Activated T-cell treated with anti-CD3 and anti-CD28 coated beads for 48 hours (primary cell): ENCODE measurements around the gene THAP7.

Experiments
- DNase-seq: peaks from one replicate; pipeline ENCODE4 v3.0.0-alpha.2; 2020; ENCODE audit warnings: low read depth

Gene THAP7

DNA sequence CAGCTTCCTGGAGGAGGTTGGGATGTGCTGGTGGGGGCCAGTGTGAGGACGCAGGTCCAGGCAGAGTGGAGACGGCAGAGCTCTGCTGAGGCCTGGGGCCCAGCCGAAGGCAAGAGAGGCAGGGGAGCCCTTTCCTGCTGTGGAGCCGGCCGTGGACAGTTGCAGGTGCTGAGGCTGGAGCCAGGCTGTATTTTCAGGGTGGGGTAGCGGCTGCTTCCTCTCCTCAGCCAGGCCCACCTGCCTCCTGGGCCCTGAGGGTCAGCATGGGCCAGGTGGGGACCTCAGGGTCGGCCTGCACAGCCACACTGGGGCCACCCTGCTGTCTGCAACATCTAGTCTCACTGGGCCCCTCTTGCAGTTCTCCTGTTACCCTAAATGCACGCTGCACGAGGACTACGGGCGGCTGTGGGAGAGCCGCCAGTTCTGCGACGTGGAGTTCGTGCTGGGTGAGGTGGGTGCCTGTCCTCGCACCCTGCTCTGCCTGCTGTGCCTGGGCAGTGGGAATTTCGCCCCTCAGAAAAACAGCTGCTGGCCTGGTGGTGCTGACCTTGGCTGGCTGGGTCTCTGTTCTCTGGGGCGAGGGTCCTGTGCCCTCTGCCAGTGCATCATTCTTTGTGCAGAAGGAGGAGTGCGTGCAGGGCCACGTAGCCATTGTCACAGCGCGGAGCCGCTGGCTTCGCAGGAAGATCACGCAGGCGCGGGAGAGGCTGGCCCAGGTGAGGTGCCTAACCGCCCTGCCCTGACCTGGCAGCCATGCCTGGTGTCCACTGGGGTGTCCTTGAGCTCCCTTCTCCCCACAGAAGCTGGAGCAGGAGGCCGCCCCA lies 8.4 kb downstream of the THAP7 start:
- DNase-seq, result no peak

DNA sequence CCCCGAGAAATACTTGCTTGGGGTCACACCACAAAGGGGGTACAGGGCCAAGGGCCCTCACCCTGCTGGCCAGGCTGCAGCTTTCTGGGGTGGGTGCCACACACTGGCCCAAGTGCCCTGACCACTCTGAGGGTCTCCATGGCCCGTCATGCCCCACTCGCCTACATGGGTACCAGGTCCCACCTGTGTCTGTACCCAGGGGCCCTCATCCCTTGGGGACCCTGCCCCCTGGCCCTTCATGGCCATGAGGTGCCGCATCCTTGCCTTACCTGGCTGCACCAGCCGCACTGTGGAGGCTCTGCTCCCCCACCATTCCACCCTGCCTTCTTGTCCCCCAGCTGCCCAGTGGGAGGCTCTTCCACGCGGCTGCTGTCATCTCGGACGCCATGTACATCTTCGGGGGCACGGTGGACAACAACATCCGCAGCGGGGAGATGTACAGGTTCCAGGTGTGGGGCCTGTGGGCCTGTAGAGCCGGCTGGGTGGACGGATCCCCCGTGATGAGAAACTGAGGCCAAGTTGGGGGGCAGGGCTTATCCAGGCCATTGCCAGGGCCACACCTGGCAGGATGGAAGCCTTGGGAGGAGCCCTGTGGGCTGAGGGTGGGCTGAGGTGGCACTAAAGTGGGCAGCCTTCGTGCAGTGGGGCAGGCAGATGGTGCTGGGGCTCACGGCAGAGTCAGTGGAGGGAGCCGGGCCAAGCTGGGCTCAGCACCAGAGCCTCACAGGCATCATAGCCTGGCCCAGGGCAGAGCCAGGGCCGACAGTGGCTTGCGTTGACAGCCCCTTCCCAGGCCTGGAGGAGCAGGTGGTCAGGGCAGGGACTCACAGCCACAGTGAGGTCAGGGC lies 9.2 kb downstream of the THAP7 start:
- DNase-seq, result no peak

GRCh38 chr22:20992056-20992442 lies 9.9 kb downstream of the THAP7 start:
- no peak for DNase-seq

GRCh38 chr22:20991252-20992055 lies 10.5 kb downstream of the THAP7 start:
- no peak for DNase-seq

DNA sequence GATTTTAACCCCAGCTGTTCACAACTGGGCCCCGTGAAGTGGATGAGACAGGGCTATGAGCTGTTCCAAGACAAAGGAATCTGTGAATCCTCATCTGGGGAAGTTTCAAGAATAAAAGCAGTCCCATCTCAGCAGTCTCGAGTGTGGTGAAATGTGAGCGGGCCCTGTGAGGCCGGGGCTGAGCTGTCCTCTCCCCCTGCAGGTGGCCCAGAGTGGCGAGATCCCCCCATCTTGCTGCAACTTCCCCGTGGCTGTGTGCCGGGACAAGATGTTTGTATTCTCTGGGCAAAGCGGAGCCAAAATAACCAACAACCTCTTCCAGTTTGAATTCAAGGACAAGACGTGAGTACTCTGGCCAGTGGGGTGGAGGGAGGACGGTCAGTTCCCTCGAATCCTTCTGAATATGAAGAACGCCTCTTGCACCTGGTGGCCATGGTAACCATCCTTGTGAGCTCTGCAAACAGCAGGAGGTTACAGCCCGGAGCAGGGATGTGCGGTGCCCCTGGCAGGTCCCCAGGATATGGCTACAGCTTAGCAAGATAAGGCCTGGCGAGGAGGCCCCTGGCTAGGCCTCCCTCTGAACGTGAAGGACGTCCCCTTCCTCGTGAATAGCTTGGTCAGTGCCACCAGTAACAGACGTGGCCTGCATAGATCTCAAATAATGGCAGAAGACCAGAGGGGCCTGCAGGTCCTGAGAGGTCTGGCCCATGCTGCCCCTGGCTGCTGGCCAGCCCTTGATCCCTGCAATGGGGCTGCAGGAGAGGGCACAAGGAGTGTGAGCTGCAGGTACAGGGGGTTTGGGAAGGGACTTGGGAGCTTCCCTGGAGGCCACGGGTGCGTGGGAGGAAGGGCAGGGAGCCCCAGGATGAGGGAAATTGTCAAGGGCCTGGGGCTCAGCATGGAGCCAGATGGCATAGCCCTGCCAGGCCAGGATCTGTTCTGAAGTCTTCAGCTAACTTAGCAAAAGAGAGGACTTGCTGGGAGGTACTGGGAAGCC lies 11.4 kb downstream of the THAP7 start:
- no peak for DNase-seq

DNA sequence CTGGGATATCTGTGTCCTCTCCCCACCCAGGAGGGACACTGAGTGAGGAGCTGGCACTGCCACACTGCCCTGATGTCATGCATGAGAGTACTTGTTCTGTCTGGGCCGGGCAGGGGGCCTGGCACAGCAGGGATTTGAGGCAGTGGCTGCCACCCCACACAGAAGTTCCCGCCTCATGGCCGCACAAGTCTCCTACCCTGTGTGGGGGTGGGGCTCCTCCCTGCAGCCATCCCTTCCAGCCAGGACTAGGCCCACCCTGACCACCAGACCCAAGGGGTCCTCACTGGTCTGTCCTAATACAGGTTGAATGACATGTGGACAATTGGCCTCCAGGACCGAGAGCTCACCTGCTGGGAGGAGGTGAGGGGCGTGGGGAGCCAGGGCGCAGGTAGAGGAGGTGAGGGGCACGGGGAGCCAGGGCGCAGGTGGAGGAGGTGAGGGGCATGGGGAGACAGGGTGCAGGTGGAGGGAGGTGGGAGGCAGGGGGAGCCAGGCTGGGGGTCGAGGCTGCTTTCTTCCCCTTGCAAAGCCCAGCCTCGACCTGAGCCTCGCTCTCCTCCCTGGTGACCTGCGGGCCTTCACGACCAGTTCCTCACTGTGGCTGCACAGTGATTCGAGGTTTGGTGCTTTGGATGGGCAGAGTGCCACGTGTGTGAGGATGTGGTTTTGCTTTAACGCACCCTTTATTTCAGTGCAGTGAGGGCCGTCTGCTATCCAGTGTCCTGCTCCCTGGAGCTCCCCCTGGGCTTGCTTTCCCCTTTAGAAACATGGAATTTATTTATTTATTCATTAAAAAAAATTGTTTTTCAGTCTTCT lies 12.4 kb downstream of the THAP7 start:
- DNase-seq, result no peak

DNA sequence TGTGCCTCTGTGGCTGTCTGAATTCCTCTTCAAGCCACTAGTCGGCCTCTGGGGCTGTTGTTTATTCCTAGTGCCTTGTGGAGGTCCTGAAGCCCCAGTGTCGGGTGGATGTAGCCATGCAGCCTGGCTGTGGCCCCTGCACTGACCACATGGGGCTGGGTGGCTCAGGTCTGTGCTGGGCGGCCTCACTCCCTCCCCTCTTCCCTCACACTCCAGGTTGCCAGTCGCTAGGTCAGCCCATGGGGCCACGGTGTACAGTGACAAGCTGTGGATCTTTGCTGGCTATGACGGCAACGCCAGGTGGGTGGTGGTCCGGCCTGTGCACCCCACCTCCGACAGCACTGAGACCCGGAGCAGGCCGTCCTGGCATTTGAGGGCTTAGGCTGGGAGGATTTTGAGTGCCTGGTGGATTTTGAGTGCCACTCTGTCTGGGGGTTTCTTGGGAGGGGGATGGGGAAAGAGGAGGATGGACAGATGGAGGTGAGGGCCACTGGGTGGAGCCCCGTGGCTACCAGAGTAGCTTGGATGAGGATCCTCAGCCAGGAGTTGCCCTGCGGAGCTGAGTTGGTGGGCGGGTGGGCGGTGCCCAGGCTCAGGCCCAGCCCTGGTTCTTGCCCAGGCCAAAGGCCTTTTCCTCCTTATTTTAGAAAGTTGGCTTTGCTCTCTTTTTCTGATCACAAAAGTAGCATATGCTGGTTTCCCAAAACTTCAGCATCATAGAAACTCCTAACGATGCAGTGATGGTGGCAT lies 13.2 kb downstream of the THAP7 start:
- DNase-seq, result no peak

DNA sequence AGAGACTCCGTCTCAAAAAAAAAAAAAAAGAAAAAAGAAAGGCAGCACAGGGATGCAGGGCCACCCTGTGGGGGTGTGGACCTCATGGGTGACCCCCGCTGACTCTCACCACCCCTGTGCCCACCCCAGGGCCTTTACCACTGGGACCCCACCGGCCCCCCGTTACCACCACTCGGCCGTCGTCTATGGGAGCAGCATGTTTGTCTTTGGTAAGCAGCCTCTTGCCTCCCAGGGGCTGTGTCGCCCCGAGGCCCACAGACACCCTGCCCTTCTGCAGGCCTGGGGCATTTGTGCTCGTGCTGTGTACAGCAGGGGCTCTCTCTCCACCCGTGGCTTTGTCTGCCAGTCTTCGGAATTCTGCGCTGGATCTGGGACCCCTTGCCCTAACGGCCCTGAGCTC lies 14.5 kb downstream of the THAP7 start:
- no peak for DNase-seq

DNA sequence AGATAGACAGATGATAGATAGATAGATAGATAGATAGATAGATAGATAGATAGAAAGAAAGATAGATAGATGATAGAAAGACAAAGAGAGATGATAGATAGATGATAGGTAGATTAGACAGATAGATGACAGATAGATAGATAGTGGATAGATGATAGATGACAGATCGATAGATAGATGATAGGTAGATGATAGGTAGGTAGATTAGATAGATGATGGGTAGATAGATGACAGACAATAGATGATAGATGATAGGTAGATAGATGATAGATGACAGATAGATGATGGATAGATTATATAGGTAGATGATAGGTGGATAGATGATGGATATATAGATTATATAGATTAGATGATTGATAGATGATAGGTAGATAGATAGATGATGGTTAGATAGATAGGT lies 15.6 kb downstream of the THAP7 start:
- no peak for DNase-seq

GRCh38 chr22:20985720-20986119 lies 16.2 kb downstream of the THAP7 start:
- DNase-seq, result no peak

DNA sequence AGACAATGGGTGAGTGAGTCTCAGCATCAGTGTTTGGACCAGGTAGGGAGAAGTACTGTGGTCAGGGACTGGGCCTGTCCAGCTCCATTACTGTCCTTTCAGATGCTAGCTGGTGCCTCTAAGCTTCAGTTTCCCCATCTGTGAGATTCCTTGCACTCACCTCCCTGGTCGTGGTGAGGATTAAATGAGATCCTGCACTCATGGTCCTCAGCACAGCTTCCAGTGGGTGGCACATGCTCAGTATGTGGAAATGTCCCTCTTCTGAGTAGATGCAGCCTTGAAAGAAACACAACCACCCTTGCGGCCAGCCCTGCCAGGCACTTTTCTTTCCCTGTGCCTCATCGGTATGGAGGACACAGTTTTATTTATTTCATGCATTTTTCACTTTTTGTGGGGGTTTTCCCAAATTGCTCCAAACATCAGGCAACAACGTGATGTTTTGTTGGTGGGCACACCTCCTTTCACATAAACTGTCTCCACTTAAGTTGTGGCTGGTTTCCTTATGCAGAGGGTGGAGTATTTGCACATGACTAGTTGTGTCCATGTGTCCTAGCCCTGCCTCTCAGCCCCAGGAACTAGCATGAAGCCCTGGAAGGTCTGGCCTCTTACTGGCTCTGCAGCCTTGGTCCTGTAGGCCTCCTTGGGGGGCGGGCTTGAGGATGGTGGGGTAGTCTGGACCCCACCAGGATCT lies 18.7 kb downstream of the THAP7 start:
- DNase-seq, result no peak

DNA sequence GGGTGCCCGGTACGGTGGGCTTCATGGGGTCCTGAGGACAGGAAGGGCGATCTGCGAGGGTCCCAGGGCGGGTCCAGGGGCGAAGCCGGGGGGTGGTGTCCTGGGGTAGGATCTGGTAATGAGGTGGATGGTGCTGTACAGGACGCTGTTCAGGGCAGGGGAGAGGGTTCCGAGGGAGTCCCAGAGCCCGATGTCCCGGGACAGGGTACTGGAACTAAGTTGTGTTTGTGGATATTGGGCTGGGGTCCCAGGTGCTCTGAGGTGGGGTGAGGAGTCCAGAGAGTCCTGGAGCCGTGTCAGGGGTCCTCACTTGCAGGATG lies 19.4 kb downstream of the THAP7 start:
- no peak for DNase-seq

- peak; percentile 76 for DNase-seq
Observed at GRCh38 chr22:20981787-20982562, 19.9 kb downstream of the THAP7 start, which contains the start of gene LZTR1. Gene LZTR1, plus strand, starts transcription at chr22:20982297. Its CDS starts 75 bp downstream, at chr22:20982372.

DNA sequence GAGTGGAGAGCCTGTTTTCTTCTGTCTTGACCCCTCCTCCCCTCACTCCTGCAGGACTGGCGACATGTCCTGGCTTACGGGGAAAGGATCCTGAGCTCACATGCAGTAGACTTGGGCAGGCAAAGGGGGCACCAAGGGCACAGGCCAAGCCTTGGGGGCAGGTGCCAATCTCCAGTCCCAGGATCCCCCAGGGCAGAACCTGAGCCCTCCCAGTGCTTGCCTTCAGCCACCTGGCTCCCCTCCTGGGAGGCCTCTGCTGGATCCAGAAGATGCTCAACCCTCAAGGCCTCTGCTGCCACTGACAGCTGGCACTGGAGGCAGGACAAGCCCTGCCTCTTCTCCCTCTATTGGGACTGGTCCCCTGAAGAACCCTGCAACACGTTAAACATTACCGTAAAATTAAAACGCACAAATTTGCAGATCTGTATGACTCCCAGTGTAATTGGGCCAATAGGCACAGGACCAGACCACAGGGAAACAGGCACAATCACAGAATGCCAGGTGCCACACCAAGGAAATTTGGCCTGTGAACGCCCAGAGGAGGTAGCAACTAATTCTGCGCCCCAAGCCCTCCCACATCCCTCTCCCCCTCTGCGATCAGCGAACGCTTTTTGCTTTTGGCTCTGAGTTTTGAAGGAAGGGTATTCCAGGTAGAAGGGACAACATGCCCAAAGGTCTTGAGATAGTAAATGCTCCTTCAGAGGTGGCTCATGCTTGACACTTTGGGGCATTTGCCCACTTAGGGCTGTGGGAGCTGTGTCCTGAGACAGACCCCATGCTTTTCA lies 20.8 kb downstream of the THAP7 start:
- DNase-seq, result no peak

- DNase-seq, result no peak
Observed at GRCh38 chr22:20980523-20980922, 21.4 kb downstream of the THAP7 start.

DNA sequence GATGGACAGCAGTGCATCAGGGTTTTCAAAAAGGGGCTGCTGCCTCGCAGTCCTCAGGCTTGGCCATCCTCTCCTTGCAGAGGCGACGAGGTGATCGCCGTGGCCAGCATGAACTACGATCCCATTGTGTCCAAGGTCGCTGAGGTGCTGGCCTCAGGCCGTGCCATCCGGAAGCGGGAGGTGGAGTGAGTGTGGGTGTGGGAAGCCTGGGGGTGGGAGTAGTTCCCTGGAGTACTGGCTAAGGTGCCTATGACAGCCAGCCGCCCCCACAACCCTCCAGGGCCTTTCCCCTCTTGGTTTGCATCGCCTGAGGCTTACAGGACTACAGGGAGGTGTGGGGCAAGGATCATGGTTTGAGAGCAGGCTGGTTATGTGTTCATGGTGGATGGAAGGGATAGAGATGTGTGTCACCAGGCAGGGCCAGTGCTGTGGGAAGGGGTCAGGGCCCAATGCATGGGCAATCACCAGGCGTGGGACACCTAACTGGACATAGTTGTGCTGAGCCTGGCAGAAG lies 21.9 kb downstream of the THAP7 start:
- DNase-seq, result no peak

GRCh38 chr22:20979243-20979809 lies 22.6 kb downstream of the THAP7 start:
- DNase-seq, result peak; percentile 60
